Measurements from ENCODE around the gene FPGS.

- TF ChIP-seq EZH2 (IDR thresholded peaks at IDR 0.05) = no peak
- TF ChIP-seq POLR2AphosphoS5 (IDR thresholded peaks at IDR 0.05; ENCODE audit: borderline replicate concordance, low read depth, low read length) = no peak
Measured at GRCh38 chr9:127812011-127812410, 9.3 kb downstream of the FPGS start.
